Measurements from ENCODE around the gene XPNPEP1.

XPNPEP1 gene

DNA sequence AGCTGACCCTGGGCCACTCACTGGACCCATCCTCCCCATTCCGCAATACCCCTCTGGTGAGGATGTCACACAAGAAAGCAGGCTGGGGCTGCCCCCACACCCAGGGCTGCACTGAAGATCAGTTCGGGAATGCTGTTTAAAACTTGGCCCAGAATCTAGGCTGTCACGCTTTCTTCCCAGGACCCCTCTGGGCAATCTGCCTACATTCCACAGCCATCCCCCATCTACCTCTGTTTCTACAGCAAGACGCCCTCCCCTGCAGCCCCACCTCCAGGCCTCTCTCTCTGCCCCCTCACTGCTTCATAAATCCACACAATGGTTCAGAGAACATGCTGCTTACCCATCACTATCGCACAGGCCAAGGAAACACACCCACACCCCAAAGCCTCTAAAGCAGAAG is 36.1 kb downstream of the XPNPEP1 start:
- H3K4me1 ChIP-seq (ENCODE audit: control insufficient read depth in 2 of 2, insufficient read depth in 1 of 2, low read depth in 1 of 2, low read length in 2 of 2): peaks cover 8 to 19% of the 10 kb centered on the region in 2 donors
- H3K9ac ChIP-seq (ENCODE audit: low read depth, low read length, poor library complexity): no peak overlapping the region
- no peak overlapping the region for H3K27ac ChIP-seq (replicated peaks; ENCODE audit: low read length)
- no peak overlapping the region for H3K4me2 ChIP-seq (ENCODE audit: insufficient read depth, low read length, poor library complexity, severe bottlenecking)
- no peak overlapping the region for H2AFZ ChIP-seq (ENCODE audit: low read length)
- H3K18ac ChIP-seq (ENCODE audit: low read length): peak overlapping the region; percentile 16
- no peak overlapping the region for H3K23ac ChIP-seq (ENCODE audit: low read depth, low read length, poor library complexity)
- DNase-seq (ENCODE audit: low spot score): no peak
- H2AK5ac ChIP-seq (ENCODE audit: low read depth, low read length): no peak overlapping the region
- H4K91ac ChIP-seq (ENCODE audit: low read depth, low read length, poor library complexity): no peak overlapping the region
- H2BK5ac ChIP-seq (ENCODE audit: low read length): no peak overlapping the region
- H3K27me3 ChIP-seq (ENCODE audit: control insufficient read depth in 3 of 3, insufficient read depth in 3 of 3, low read depth in 1 of 3, low read length in 3 of 3): no peaks in the 10 kb centered on the region
- H4K8ac ChIP-seq (ENCODE audit: low read depth, low read length): no peak overlapping the region
- H3K36me3 ChIP-seq (replicated peaks in 1 of 2; ENCODE audit: control insufficient read depth in 2 of 2, insufficient read depth in 2 of 2, low read length in 2 of 2): peaks cover 9 to 73% of the 10 kb centered on the region in 2 donors
- no peak overlapping the region for H2BK15ac ChIP-seq (ENCODE audit: low read length)
- no peaks in the 10 kb centered on the region for H3K79me1 ChIP-seq (ENCODE audit: low read depth, low read length)
- no peak overlapping the region for H2BK120ac ChIP-seq (ENCODE audit: low read depth, low read length)
- H3K4ac ChIP-seq (ENCODE audit: low read length): no peak overlapping the region
- no peak overlapping the region for H2BK12ac ChIP-seq (ENCODE audit: low read length)
- H3K9me3 ChIP-seq (replicated peaks in 1 of 2; ENCODE audit: control insufficient read depth in 2 of 2, insufficient read depth in 1 of 2, low read depth in 1 of 2, low read length in 2 of 2): peaks cover 0 to 3% of the 10 kb centered on the region in 2 donors
- no CpG with 5 or more reads among the region's 5 CpGs for WGBS, 2 donors (ENCODE audit: extremely low coverage in 2 of 2, insufficient read length in 2 of 2, insufficient replicate concordance in 1 of 2)
- no peak overlapping the region for H3K14ac ChIP-seq (ENCODE audit: low read length)
- H3K4me3 ChIP-seq (ENCODE audit: low read length in 2 of 2): no peak overlapping the region

DNA sequence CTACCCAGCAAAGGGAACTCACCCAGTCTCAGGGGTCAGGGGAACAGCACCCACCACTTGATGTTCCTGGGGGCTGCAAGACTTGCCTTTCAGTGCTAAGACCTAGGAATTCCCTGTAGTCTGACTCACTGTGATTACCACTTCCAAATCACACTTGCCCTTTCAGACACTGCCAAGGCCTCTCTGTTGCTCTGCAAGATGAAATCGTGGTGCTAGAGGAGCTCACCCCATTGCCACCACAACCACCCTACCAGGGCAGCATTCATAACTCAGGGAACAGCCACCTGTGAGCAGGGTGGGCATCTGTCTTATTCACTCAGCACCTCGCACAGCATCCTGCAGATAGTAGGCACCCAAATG is 36.5 kb downstream of the XPNPEP1 start:
- no peak overlapping the region for H2BK120ac ChIP-seq (ENCODE audit: low read depth, low read length)
- DNase-seq (ENCODE audit: low spot score): no peak
- H2BK15ac ChIP-seq (ENCODE audit: low read length): no peak overlapping the region
- H3K18ac ChIP-seq (ENCODE audit: low read length): no peak overlapping the region
- H3K36me3 ChIP-seq (replicated peaks in 1 of 2; ENCODE audit: control insufficient read depth in 2 of 2, insufficient read depth in 2 of 2, low read length in 2 of 2): peaks cover 12 to 73% of the 10 kb centered on the region in 2 donors
- H2AFZ ChIP-seq (ENCODE audit: low read length): no peak overlapping the region
- H2BK12ac ChIP-seq (ENCODE audit: low read length): no peak overlapping the region
- no peaks in the 10 kb centered on the region for H3K27me3 ChIP-seq (ENCODE audit: control insufficient read depth in 3 of 3, insufficient read depth in 3 of 3, low read depth in 1 of 3, low read length in 3 of 3)
- no peak overlapping the region for H2AK5ac ChIP-seq (ENCODE audit: low read depth, low read length)
- H3K4me1 ChIP-seq (ENCODE audit: control insufficient read depth in 2 of 2, insufficient read depth in 1 of 2, low read depth in 1 of 2, low read length in 2 of 2): peaks cover 8 to 17% of the 10 kb centered on the region in 2 donors
- H3K9me3 ChIP-seq (replicated peaks in 1 of 2; ENCODE audit: control insufficient read depth in 2 of 2, insufficient read depth in 1 of 2, low read depth in 1 of 2, low read length in 2 of 2): no peaks in the 10 kb centered on the region
- H3K14ac ChIP-seq (ENCODE audit: low read length): no peak overlapping the region
- H3K4me2 ChIP-seq (ENCODE audit: insufficient read depth, low read length, poor library complexity, severe bottlenecking): no peak overlapping the region
- no peak overlapping the region for H3K27ac ChIP-seq (replicated peaks; ENCODE audit: low read length)
- no CpG with 5 or more reads among the region's 2 CpGs for WGBS, 2 donors (ENCODE audit: extremely low coverage in 2 of 2, insufficient read length in 2 of 2, insufficient replicate concordance in 1 of 2)
- no peak overlapping the region for H3K23ac ChIP-seq (ENCODE audit: low read depth, low read length, poor library complexity)
- no peak overlapping the region for H3K4ac ChIP-seq (ENCODE audit: low read length)
- H2BK5ac ChIP-seq (ENCODE audit: low read length): no peak overlapping the region
- H3K9ac ChIP-seq (ENCODE audit: low read depth, low read length, poor library complexity): no peak overlapping the region
- no peak overlapping the region for H4K8ac ChIP-seq (ENCODE audit: low read depth, low read length)
- H3K79me1 ChIP-seq (ENCODE audit: low read depth, low read length): no peaks in the 10 kb centered on the region
- H3K4me3 ChIP-seq (ENCODE audit: low read length in 2 of 2): no peak overlapping the region
- no peak overlapping the region for H4K91ac ChIP-seq (ENCODE audit: low read depth, low read length, poor library complexity)

GRCh38 chr10:109886037-109886780 is 37.1 kb downstream of the XPNPEP1 start:
- no CpG with 5 or more reads among the region's 10 CpGs for WGBS, 2 donors (ENCODE audit: extremely low coverage in 2 of 2, insufficient read length in 2 of 2, insufficient replicate concordance in 1 of 2)
- no peaks in the 10 kb centered on the region for H3K9me3 ChIP-seq (replicated peaks in 1 of 2; ENCODE audit: control insufficient read depth in 2 of 2, insufficient read depth in 1 of 2, low read depth in 1 of 2, low read length in 2 of 2)
- no peak overlapping the region for H3K14ac ChIP-seq (ENCODE audit: low read length)
- no peak overlapping the region for H3K9ac ChIP-seq (ENCODE audit: low read depth, low read length, poor library complexity)
- no peaks in the 10 kb centered on the region for H3K79me1 ChIP-seq (ENCODE audit: low read depth, low read length)
- peaks cover 8 to 17% of the 10 kb centered on the region in 2 donors for H3K4me1 ChIP-seq (ENCODE audit: control insufficient read depth in 2 of 2, insufficient read depth in 1 of 2, low read depth in 1 of 2, low read length in 2 of 2)
- H3K4me2 ChIP-seq (ENCODE audit: insufficient read depth, low read length, poor library complexity, severe bottlenecking): no peak overlapping the region
- no peak overlapping the region for H2BK15ac ChIP-seq (ENCODE audit: low read length)
- H3K27ac ChIP-seq (replicated peaks; ENCODE audit: low read length): no peak overlapping the region
- H4K91ac ChIP-seq (ENCODE audit: low read depth, low read length, poor library complexity): no peak overlapping the region
- no peak overlapping the region for H3K4ac ChIP-seq (ENCODE audit: low read length)
- H2AK5ac ChIP-seq (ENCODE audit: low read depth, low read length): no peak overlapping the region
- no peak overlapping the region for H3K23ac ChIP-seq (ENCODE audit: low read depth, low read length, poor library complexity)
- DNase-seq (ENCODE audit: low spot score): no peak
- H3K27me3 ChIP-seq (ENCODE audit: control insufficient read depth in 3 of 3, insufficient read depth in 3 of 3, low read depth in 1 of 3, low read length in 3 of 3): no peaks in the 10 kb centered on the region
- H2BK120ac ChIP-seq (ENCODE audit: low read depth, low read length): no peak overlapping the region
- H2AFZ ChIP-seq (ENCODE audit: low read length): no peak overlapping the region
- H4K8ac ChIP-seq (ENCODE audit: low read depth, low read length): no peak overlapping the region
- no peak overlapping the region for H2BK5ac ChIP-seq (ENCODE audit: low read length)
- H3K18ac ChIP-seq (ENCODE audit: low read length): no peak overlapping the region
- no peak overlapping the region for H2BK12ac ChIP-seq (ENCODE audit: low read length)
- no peak overlapping the region for H3K4me3 ChIP-seq (ENCODE audit: low read length in 2 of 2)
- H3K36me3 ChIP-seq (replicated peaks in 1 of 2; ENCODE audit: control insufficient read depth in 2 of 2, insufficient read depth in 2 of 2, low read length in 2 of 2): peaks cover 14 to 73% of the 10 kb centered on the region in 2 donors

DNA sequence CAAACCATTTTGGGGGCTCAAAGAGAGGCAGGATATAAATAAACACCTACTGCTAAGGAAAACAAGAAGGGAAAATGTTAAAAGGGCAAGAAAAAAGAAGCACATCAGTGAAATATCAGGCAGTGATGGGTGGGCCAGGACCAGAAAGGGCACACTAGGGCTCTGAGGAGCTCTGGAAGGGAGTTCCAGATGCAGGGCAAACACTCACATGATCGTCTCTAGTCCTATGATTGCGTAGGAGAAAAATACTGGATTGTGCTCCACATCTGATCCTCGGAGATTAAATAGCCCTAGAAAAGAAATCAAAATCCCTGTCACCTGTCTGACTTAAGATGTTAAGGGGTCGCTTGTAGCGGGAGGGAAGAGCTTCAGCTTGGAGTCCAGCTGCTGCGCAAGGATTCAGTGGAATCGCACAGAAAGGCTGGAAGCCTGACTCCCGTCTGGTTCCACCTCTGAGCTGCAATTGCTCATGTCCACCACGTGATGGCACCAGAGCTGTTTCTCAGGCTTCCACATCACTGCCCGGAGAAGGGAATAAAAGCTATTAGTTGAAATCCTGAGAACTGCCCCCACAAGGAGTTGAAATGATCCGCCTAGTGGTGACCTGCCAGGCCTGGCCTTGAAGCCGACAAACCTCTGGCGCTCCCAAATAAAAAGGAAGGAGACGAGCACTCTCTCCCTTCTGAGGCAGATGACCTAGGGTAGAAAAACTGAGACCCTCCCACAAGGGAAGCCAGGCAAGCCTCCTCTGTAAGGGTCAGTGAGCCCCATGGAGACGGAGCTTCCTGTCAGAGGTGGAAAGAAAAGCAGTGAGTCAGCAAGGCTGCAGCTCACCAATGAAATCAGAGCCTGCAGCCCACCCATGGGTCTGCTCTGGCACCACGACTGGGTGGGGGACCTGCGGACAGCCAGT is 39.2 kb downstream of the XPNPEP1 start:
- no CpG with 5 or more reads among the region's 17 CpGs for WGBS, 2 donors (ENCODE audit: extremely low coverage in 2 of 2, insufficient read length in 2 of 2, insufficient replicate concordance in 1 of 2)
- peak overlapping the region in 1 of 2 donors; percentile 1 for H3K4me3 ChIP-seq (ENCODE audit: low read length in 2 of 2)
- H4K91ac ChIP-seq (ENCODE audit: low read depth, low read length, poor library complexity): no peak overlapping the region

More for the DNA sequence above, 39.2 kb downstream of the XPNPEP1 start:
- Histone ChIP-seq H3K4me1 (ENCODE audit: control insufficient read depth in 2 of 2, insufficient read depth in 1 of 2, low read depth in 1 of 2, low read length in 2 of 2) (peaks cover 8 to 17% of the 10 kb centered on the region in 2 donors), H2BK15ac (ENCODE audit: low read length) (no peak overlapping the region), H3K14ac (ENCODE audit: low read length) (no peak overlapping the region), H3K79me1 (ENCODE audit: low read depth, low read length) (no peaks in the 10 kb centered on the region), H3K36me3 (replicated peaks in 1 of 2; ENCODE audit: control insufficient read depth in 2 of 2, insufficient read depth in 2 of 2, low read length in 2 of 2) (peaks cover 17 to 80% of the 10 kb centered on the region in 2 donors), H3K9ac (ENCODE audit: low read depth, low read length, poor library complexity) (no peak overlapping the region), H3K9me3 (replicated peaks in 1 of 2; ENCODE audit: control insufficient read depth in 2 of 2, insufficient read depth in 1 of 2, low read depth in 1 of 2, low read length in 2 of 2) (no peaks in the 10 kb centered on the region), H2AK5ac (ENCODE audit: low read depth, low read length) (no peak overlapping the region), H3K27me3 (ENCODE audit: control insufficient read depth in 3 of 3, insufficient read depth in 3 of 3, low read depth in 1 of 3, low read length in 3 of 3) (no peaks in the 10 kb centered on the region), H2BK12ac (ENCODE audit: low read length) (no peak overlapping the region), H3K18ac (ENCODE audit: low read length) (no peak overlapping the region), H3K23ac (ENCODE audit: low read depth, low read length, poor library complexity) (no peak overlapping the region), H2BK120ac (ENCODE audit: low read depth, low read length) (no peak overlapping the region), H2AFZ (ENCODE audit: low read length) (peak overlapping the region; percentile 80), H4K8ac (ENCODE audit: low read depth, low read length) (no peak overlapping the region), H3K4ac (ENCODE audit: low read length) (no peak overlapping the region), H3K27ac (replicated peaks; ENCODE audit: low read length) (peak overlapping the region; percentile 24), H3K4me2 (ENCODE audit: insufficient read depth, low read length, poor library complexity, severe bottlenecking) (no peak overlapping the region), H2BK5ac (ENCODE audit: low read length) (no peak overlapping the region)
- DNase-seq (ENCODE audit: low spot score): peak; percentile 90
